Testis (tissue), 2 donors: ENCODE measurements around the gene DISP2.

Experiments used
- POLR2A ChIP-seq: fragments of 450-650 bp; IDR thresholded peaks from one replicate; pipeline ENCODE4 v1.6.1; 2017; ENCODE audit warnings: antibody characterized with exemption, mild to moderate bottlenecking, moderate library complexity
- TF ChIP-seq, protein P1 (sequence below), 3 experiments: fragments of 450-650 bp in 2 of 3; fragments of 200-600 bp in 1 of 3; sonication (generic) in 1 of 3; IDR thresholded peaks; one replicate each; pipeline ENCODE4 v1.5.1; 2016 to 2019; ENCODE audit warnings: antibody characterized with exemption in 3 of 3, mild to moderate bottlenecking in 2 of 3, moderate library complexity in 1 of 3

GRCh38 chr15:40377606-40378005, 19.6 kb downstream of the DISP2 start:
- TF ChIP-seq, protein P1, sequence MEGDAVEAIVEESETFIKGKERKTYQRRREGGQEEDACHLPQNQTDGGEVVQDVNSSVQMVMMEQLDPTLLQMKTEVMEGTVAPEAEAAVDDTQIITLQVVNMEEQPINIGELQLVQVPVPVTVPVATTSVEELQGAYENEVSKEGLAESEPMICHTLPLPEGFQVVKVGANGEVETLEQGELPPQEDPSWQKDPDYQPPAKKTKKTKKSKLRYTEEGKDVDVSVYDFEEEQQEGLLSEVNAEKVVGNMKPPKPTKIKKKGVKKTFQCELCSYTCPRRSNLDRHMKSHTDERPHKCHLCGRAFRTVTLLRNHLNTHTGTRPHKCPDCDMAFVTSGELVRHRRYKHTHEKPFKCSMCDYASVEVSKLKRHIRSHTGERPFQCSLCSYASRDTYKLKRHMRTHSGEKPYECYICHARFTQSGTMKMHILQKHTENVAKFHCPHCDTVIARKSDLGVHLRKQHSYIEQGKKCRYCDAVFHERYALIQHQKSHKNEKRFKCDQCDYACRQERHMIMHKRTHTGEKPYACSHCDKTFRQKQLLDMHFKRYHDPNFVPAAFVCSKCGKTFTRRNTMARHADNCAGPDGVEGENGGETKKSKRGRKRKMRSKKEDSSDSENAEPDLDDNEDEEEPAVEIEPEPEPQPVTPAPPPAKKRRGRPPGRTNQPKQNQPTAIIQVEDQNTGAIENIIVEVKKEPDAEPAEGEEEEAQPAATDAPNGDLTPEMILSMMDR (IDR thresholded peaks at IDR 0.05), result no peak
- no peak for TF ChIP-seq POLR2A
